GM19463 (cell line): ENCODE data around the gene USP30.
A peak's percentile ranks its signal among the peaks of the same experiment; 100 is the strongest.
"Not testable (repeated sequence)": the region's sequence is repeated elsewhere in the genome, so short reads cannot be mapped to it uniquely, and the experiment has no call there.

Source experiments
- ATAC-seq: cut with Tn5 transposase; IDR thresholded peaks from one replicate; pipeline ENCODE4 v1.9.1; 2021; ENCODE audit warnings: mild to moderate bottlenecking, moderate library complexity; ENCODE audit not compliant: unreplicated experiment

USP30 gene

GRCh38 chr12:109052097-109052413 lies 321 bp upstream of the USP30 start:
- no peak for ATAC-seq

DNA sequence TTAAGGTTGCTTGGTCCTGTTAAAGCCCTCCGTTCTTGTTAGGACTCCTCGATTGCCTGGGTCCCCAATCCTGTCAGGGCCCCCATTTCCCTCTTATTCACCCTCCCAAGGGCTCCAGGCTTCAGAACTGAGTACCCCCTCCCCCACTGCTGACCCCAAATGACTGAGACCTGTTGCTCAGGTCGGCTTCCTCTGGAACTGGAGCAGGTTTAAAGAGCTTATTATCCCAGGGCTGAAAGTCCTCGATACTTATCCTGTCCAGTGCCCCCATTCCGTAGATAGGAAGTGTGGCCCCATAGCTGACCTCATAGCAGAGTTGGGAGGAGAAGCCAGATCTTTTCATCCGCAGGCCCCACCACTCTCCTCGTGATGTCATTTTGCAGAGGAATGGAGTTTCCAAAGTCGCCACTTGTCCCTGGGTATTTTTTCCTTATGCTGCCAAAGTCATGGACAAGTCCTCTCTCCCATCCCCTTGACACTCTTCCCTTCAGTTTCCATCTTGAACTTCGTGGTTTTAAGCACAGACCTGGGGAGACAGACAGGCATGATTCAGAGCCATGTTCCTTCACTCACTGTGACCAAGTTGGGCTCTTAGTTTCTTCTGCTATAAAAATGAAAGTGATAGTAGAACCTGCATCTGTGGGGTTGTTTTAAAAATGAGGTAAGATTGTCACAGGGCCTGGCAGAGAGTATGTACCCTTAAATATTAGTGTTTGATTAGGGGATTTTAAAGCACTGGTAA lies 1.2 kb downstream of the USP30 start:
- ATAC-seq, result no peak

GRCh38 chr12:109054124-109054513 lies 1.7 kb downstream of the USP30 start:
- ATAC-seq, result not testable (repeated sequence)

DNA sequence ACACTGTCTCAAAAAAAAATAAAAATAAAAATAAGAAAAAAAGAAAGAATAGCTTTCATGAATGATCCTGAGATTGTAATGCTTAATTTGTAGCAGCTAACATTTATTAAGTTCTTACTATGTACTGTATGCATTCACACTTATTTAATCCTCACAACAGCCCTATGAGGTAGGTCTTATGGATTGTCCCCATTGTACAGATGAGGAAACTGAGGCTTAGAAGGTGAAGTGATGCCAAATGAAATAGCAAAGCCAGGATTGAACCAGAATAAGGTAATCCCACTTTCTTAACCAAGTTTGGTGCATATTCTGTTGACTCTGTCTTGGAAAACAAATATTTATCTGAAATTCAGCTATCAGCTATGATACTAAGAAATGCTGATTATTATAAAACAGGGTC lies 2.1 kb downstream of the USP30 start:
- ATAC-seq, result no peak

- ATAC-seq, result no peak
Observed at GRCh38 chr12:109056891-109057290, 4.5 kb downstream of the USP30 start.

DNA sequence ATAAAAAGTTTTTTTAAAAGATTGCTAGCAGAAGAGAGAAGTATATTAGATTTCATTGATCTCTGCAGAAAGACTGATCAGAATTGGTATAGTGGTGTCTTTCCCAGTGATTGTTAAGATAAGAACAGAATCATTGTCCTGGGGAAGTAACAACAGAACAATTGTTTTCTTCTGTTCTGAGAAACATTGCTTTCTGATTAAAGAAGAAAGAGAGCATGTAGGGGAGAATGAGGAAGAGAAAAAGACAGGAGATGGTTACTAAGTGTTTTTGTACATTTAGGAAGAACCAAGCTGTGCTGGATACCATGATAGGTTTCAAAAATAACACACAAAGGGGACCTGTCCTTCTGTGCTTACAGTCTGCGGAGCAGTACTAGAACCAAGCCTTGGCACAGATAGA lies 5.0 kb downstream of the USP30 start:
- no peak for ATAC-seq

DNA sequence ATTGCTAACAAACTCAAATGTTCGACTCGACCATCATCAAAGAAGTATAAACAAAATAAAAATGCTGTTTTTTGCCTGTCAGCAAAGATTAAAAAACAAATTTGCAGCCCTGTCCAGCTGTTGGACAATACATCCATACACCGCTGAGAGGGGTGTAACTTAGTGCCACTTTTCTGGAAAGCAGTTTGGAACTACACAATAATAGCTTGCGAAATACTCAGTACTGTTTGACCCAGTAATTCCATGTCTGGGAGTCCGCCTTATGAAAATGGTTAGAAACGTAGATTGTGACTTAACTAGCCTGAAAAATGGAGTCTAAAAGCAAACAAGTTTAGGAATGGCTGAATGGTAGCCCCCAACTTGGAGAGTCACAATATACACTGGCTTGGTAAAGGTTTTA lies 6.4 kb downstream of the USP30 start:
- ATAC-seq, result no peak

DNA sequence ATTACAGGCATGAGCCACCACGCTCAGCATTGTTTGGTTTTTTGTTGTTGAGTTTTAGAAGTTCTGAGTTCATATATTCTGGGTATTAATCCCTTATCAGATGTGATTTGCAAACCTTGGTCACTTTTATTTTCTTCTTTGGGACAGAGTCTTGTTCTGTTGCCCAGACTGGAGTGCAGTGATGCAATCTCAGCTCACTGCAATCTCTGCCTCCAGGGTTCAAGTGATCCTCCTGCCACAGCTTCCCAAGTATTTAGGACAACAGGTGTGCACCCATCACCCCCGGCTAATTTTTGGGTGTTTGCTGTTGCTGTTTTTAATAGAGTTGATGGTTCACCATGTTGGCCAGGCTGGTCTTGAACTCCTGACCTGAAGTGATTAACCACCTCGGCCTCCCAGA lies 11.8 kb downstream of the USP30 start:
- no peak for ATAC-seq

DNA sequence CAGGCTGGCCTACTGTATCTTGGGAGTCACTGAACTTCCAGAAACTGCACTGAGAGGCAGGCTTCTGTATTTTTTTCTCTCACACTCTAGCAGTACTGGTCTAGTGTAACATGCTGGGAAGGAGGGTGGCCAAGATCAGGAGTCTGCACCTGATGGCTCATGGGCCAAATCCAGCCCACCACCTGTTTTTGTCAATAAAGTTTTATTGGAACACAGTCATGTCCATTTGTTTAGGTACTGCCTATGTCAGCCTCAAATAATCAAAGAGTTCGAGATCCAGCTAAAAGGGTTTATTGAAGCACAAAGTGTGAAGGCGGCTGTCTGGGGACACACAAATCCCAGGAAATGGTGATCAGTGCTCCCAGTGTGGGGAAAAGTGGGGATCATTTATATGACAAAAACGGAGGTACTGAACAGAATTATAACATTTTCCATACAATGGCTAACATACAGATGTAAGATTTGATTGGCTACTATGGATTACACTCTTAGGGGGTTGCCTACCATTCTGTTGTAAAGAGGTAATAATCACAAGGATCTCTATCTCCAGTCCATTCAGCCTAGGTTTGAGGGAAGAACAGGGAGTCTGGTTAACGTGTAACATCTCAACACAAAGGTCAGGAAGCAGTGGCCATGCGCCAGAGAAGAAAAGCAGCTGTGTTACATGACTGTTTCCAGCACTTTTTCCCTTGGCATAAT lies 12.9 kb downstream of the USP30 start:
- ATAC-seq, result no peak

DNA sequence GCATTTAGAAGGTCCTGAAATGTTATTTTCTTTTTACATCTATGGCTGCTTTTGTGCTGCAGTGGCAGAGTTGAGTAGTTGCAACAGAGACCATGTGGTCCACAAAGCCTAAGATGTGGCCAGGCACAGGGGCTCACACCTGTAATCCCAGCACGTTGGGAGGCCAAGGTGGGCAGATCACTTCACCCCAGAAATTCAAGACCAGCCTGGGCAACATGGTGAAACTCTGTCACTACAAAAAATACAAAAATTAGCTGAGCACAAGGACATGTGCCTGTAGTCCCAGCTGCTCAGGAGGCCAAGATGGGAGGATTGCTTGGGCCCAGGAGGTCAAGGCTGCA lies 13.4 kb downstream of the USP30 start:
- ATAC-seq, result no peak

- no peak for ATAC-seq
Observed at GRCh38 chr12:109069307-109070271, 17.2 kb downstream of the USP30 start.

GRCh38 chr12:109074866-109075265 lies 22.5 kb downstream of the USP30 start:
- ATAC-seq, result no peak

DNA sequence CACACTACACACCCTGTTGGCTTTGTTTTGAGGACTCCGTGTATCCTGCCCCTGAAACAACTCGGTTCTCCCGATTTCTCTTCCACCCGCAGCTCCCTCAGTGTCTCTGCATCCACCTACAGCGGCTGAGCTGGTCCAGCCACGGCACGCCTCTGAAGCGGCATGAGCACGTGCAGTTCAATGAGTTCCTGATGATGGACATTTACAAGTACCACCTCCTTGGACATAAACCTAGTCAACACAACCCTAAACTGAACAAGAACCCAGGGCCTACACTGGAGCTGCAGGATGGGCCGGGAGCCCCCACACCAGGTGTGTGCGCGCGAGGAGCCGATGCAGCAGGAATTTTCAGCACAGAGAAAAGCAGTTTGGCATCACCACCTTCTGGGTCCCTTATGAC lies 30.4 kb downstream of the USP30 start:
- no peak for ATAC-seq

DNA sequence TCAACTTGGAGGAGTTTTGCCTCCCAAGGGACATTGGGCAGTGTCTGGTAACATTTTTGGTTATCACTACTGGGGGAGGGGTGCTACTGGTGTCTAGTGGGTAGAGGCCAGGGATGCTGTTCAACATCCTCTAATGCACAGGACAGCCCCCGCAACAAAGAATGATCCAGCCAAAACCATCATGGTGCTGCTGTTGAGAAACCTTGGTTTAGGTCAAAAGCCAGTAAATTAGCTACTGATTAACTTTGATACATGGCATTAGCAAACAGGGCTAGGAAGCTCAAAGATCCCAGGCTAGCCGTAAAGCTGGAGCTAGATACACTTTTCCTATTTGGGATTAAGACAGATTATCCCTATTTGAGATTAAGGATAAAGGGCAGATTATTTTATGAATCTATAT lies 32.0 kb downstream of the USP30 start:
- ATAC-seq, result no peak

DNA sequence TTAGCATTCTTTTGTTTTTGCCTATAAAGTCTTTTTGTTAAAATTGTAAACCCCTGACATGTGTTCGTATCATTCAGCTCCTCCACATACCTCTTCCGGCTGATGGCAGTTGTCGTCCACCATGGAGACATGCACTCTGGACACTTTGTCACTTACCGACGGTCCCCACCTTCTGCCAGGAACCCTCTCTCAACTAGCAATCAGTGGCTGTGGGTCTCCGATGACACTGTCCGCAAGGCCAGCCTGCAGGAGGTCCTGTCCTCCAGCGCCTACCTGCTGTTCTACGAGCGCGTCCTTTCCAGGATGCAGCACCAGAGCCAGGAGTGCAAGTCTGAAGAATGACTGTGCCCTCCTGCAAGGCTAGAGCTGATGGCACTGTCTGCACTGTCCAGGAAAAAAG lies 33.2 kb downstream of the USP30 start:
- no peak for ATAC-seq

GRCh38 chr12:109087250-109087649 lies 34.9 kb downstream of the USP30 start:
- no peak for ATAC-seq

- ATAC-seq, result no peak
Observed at GRCh38 chr12:109088818-109089217, 36.4 kb downstream of the USP30 start.

- no peak for ATAC-seq
Observed at GRCh38 chr12:109089683-109090082, 37.3 kb downstream of the USP30 start.

DNA sequence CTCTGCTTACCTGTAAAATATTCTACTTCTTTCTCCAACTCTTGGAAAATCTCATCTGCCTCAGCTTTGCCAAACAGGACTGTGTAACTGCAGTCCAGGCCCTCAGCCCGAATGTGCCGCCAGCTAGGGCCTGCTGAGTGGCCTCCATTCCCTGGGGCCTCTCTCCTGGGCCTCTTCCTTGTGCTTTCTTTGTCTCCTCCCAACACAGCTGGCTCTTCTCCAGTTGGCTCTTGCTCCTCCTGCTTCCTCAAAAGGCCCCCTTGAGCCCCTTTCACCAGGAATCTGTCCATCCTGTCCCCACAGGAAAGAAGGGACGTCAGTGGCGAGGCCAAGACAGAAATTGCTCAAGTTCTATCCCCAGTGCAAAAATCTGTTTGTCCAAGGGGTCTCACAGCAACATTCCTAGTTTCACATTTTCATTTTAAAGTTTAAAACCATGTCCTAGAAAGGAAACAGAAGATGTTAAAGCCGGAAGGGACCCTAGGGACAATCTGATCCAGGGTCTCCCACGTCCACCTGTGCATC lies 40.2 kb downstream of the USP30 start:
- no peak for ATAC-seq

- peak; percentile 53 for ATAC-seq
Observed at GRCh38 chr12:109093022-109093918, 40.9 kb downstream of the USP30 start, which contains the start of gene ALKBH2. TSS of gene ALKBH2 (minus strand) at chr12:109093472. CDS start at chr12:109092786, 686 bp downstream.

GRCh38 chr12:109097140-109097434 lies 44.7 kb downstream of the USP30 start:
- no peak for ATAC-seq
